Fibroblast of skin of right biceps (primary cell): Measurements from ENCODE around the gene NR5A2.

Experiments used
- DNase-seq: peaks from one replicate; pipeline ENCODE4 v3.0.0-alpha.2; 2013

The NR5A2 gene

GRCh38 chr1:200027264-200027823, at the start of gene NR5A2:
Gene NR5A2 (plus strand): TSS chr1:200027710. CDS start chr1:200027848, 138 bp downstream.
- DNase-seq: no peak

- no peak for DNase-seq
Measured at GRCh38 chr1:199978408-199978940, 49.0 kb upstream of the NR5A2 start.

- no peak for DNase-seq
Measured at GRCh38 chr1:199979071-199979470, 48.4 kb upstream of the NR5A2 start.

- DNase-seq: no peak
Measured at GRCh38 chr1:199981584-199981983, 45.9 kb upstream of the NR5A2 start.

DNA sequence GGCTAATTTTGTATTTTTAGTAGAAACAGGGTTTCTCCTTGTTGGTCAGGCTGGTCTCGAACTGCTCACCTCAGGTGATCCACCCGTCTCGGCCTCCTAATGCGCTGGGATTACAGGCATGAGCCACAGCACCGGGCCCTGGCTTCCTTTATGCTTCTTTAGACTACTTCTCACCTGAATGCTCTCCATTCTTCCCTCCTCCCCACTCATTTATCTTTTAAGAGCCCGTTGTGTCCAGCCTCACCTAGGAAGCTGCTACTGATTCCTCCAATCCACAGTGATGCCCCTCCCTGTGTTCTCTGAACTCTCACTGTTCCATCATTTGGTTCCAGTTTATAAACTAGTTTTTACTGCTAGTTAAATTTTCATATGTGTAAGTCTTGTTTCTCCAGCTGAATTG, 44.9 kb upstream of the NR5A2 start:
- DNase-seq: no peak

GRCh38 chr1:199983531-199983930, 44.0 kb upstream of the NR5A2 start:
- DNase-seq: no peak

GRCh38 chr1:199995096-199995685, 32.3 kb upstream of the NR5A2 start:
- DNase-seq: no peak

GRCh38 chr1:200005165-200005564, 22.3 kb upstream of the NR5A2 start:
- DNase-seq: peak; percentile 57

GRCh38 chr1:200006711-200007110, 20.8 kb upstream of the NR5A2 start:
- no peak for DNase-seq

DNA sequence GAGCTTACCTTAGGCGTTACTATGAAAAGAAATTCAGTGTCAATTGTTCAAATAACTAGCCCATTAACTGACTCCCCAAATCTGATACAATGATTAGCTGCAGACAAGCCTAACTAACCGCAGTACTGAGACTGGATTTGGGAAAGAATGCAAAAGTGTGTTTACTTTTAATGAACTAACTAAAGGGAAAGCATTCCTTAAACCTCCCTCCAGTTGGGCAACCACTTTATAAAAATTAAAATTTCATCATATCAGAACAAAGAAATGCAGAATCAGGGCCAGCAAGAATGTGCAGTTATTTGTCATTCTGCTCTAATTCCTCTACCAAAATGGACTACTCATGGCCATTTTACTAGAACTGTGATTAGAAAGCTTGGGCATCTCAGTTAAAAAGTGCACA, 11.7 kb upstream of the NR5A2 start:
- no peak for DNase-seq

DNA sequence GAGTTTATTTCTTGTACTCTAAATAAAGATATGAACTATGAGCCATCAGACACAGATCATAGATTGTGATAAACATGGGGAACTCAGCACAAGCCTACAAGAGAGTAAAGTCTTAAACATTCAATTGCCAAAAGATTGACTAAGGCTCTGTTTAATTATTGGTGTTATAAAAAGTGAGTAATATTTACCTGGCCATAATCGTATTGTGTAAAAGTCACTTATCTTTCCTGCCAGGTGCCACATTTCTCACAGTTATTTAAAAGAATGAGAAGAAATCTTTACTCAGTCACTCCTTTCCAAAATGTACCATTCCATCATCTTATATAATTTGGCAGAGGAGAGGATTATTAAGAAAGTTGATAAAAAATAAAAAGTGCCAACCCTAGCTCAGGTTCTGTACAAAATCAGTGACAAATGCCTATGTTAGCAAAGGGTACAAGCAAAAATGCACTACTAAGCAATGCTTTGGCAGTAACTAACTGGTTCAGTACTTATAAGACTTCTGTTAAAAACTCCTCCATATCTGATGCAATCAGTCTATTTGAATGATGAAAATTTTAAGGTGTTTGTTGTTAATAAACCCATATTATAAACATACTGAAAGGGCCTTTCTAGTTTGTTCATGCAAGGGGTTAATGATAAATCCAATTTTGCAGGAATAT, 5.8 kb upstream of the NR5A2 start:
- DNase-seq: no peak

DNA sequence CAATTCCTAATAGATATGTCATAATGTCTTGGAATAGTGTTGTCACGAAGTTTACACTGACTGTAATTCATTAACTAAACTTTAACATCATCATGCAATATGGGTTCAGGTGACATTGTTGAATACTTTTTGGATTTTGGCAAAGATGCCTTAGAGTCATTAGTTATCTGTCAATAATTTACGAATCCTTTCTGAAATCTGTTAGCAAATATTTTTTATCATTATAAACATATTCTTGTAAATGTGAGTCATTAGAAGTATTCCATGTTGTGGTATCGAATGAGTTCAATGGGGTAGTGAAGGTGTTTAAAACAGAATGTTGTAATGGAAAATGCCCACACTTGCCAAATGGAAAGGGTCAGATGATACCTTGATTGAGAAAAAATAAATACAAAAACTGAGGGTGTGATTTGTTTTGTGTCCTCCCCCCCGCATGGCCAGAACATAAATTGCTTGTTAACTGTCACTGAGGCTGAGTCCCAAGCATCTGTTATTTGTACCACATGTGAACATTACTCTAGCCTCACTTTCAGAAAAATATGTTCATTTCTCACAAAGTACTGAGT, 5.2 kb upstream of the NR5A2 start:
- no peak for DNase-seq

DNA sequence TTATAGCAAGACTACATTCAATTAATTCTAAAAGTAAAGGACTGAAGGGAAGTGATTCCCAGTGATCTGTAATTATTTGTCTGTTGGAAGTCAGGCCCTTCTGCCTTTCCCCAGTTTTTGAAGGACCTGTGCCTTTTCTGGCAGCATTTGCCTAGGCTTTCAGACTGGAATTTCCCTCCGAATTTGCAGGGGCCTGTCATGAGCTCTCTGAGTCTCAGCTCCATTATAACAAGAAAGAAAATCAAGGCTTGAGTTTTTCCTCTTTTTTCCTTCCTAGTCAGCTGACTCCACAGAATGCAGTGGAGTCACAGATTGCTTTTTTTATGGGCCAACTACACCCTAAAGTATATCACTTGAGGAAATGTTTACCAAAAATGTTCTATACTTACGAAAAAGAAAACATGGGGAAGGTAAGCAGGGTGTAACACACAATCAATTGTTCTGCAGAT, 1.1 kb downstream of the NR5A2 start:
- no peak for DNase-seq

GRCh38 chr1:200029035-200029821, 1.7 kb downstream of the NR5A2 start:
- DNase-seq: peak; percentile 39

- no peak for DNase-seq
Measured at GRCh38 chr1:200029822-200030152, 2.3 kb downstream of the NR5A2 start.

DNA sequence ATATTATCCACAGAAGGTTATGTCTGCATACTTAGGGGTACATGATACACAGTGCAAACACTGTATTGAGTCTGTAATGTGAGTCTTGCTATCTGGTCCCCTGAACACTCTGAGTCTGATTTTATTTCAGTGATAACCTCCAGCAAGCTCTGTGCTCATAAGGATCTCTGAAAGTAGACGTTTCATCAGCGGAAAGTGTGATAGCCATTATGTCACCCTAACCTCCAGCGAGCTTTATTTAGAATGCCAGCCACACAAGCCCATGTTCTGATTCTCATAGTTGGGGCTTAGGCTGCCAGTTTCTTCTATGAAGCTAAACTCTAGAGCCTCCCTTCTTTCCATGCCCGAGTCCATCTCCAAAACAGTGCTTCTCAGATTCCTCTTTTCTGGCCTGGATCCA, 3.3 kb downstream of the NR5A2 start:
- DNase-seq: no peak

DNA sequence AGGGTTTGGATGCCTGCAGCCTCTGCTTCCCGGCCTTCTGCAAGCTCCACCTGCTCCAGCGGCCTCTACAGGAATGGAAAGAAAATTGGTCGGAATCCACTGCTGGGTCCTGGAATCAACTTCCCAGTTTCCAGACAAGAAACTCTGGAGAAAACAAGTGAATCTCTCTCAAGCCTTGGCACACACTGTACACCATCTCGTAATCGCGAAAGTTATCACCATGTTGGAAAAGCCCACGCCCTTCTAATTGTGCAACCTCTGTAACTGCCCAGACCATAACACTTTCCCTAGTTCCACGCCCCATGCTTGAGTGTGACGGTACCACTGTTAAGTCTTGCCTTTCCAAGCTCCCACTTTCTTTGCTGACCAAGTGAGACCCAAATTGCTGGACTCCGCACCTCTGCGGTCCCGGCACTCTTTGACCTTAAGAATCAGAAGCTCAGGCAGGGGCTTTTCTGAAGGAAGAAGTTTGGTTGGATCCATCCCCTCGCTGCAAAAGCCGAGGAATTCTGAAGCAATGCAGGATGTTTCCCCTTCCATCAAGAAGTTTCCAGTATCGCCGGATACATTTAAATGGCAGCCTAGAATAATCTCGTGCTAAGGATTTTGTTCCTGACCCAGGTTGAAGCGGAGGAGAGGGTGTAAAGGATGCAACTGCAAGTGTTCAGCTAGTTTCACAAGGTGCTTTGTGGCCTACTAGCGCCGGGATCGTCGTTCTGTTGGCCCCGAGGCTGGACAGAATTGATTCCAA, 6.2 kb downstream of the NR5A2 start:
- DNase-seq: no peak

DNA sequence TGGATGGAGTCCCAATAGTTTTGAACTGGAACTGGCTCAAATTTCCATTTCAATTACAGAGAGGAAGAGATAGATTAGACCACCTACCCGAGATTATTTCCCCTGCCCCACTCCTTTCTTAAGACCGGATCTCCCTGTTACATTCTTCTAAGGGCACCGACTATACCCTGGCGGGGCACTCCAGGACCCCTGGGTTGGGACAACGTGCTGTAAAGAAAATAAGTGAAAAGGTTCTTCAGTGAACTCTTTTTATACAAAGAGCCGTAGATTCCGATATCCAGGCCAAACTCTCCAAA, 6.7 kb downstream of the NR5A2 start:
- no peak for DNase-seq

GRCh38 chr1:200034761-200035396, 7.4 kb downstream of the NR5A2 start:
- peak; percentile 47 for DNase-seq

- DNase-seq: no peak
Measured at GRCh38 chr1:200035397-200035955, 8.0 kb downstream of the NR5A2 start.

DNA sequence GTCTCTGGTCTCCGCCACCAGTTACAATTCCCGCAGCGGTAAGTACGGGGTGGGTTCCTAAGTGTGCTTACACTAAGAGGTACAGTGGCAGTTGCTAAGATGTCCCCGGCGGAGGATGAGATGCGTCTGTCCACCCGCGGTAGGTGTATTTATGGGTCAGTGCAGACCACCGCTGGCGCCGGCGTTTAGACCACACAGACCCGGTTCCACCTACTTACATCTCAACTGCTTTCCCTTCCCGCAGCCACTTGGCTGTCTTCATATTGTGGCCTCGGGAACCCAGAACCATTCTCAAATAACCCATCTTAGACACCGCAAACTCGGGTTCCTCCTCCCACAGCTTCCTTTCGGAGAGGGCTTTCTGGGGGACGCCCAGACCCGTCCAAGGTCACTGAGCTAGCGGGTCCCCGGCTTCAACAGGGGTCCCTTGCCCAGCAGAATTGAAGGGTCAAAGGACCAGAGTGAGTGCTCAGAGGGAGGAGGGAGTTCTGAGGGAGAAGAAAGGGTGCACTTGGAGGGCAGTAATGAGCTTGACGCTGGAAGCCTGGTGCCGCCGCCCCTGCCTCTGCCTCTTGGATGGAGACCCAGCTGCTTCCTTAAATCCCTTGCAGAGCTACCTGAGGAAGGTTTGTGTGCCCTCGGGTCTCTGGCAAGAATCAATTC, 8.6 kb downstream of the NR5A2 start:
- no peak for DNase-seq
